K562 (cell line): ENCODE data around the gene ANXA3. TPM values are rescaled to one million over a fixed set of nuclear protein-coding genes. Genes with fewer than 3 reads are reported as not detected.

ENCODE experiments used
- BHLHE40 ChIP-seq: IDR thresholded peaks from 2 replicates; pipeline ENCODE4 v1.6.1; 2011; ENCODE audit warnings: low read length, improper control_type of control experiment
- HMGN3 ChIP-seq: IDR thresholded peaks from 2 replicates; pipeline ENCODE4 v1.6.1; 2011; ENCODE audit warnings: borderline replicate concordance, low read depth, mild to moderate bottlenecking, mixed read lengths, low read length; ENCODE audit not compliant: insufficient read length; ENCODE audit errors: extremely low read depth
- MAFF ChIP-seq: IDR thresholded peaks from 2 replicates; pipeline ENCODE4 v1.6.1; 2012; ENCODE audit warnings: low read length, improper control_type of control experiment
- MBD1 ChIP-seq: fragments of 250-450 bp; sonication (Bioruptor Pico); IDR thresholded peaks from 2 replicates; pipeline ENCODE4 v1.8.0; 2022; ENCODE audit warnings: inconsistent platforms
- MYC ChIP-seq, 2 experiments: fragments of 250-450 bp in 1 of 2; sonication (Bioruptor Pico) in 1 of 2; IDR thresholded peaks; 2 replicates each; pipeline versions ENCODE4 v1.5.1 to v1.6.1; 2012 to 2021; ENCODE audit warnings: low read depth in 2 of 2, borderline replicate concordance in 1 of 2, improper control_type of control experiment in 1 of 2, low read length in 1 of 2, mild to moderate bottlenecking in 1 of 2, moderate library complexity in 1 of 2
- NFE2 ChIP-seq: IDR thresholded peaks from 2 replicates; pipeline ENCODE4 v1.6.1; 2014; ENCODE audit warnings: antibody characterized with exemption, low read depth
- PRPF4 ChIP-seq: fragments of 200-400 bp; formaldehyde crosslinking; IDR thresholded peaks from one replicate; pipeline ENCODE4 v1.6.1; 2017; ENCODE audit warnings: low read length, low read depth, mild to moderate bottlenecking; ENCODE audit not compliant: insufficient read depth, poor library complexity, severe bottlenecking
- RCOR1 ChIP-seq, 2 experiments: IDR thresholded peaks; 2 replicates each; pipeline ENCODE4 v1.6.1; 2012; ENCODE audit warnings: low read depth in 2 of 2, low read length in 2 of 2, borderline replicate concordance in 1 of 2, improper control_type of control experiment in 1 of 2
- ZNF184 ChIP-seq: sonication (generic); formaldehyde crosslinking; IDR thresholded peaks from 2 replicates; pipeline ENCODE4 v1.5.0; 2020; ENCODE audit warnings: missing genetic modification reagents
- polyA plus RNA-seq, 8 experiments: library from polyadenylated mRNA; depleted of rRNA in 4 of 8; stranded (reverse) in 5 of 8; unstranded in 3 of 8; fragments of >200 nt; fragmentation: Nextera tagmentation in 2 of 8; fragmentation: Illumina TruSeq in 1 of 8; extraction: Ambion mirVana in 2 of 8; extraction: Trizol in 1 of 8; gene quantifications; 2 replicates each; pipeline versions ENCODE4 v1.2.1 to v1.2.3, GENCODE V29; 2011 to 2014; ENCODE audit warnings: inconsistent platforms in 1 of 8, missing spikeins in 1 of 8
- total RNA-seq, 7 experiments: library from RNA; depleted of rRNA in 6 of 7; stranded (reverse); fragments of >200 nt in 6 of 7; fragmentation: Illumina TruSeq in 2 of 7; extraction: Trizol in 2 of 7; gene quantifications; 2 replicates each; pipeline versions ENCODE4 v1.2.1 to v1.2.3, GENCODE V29; 2011 to 2021; ENCODE audit warnings: low replicate concordance in 1 of 7
- TF ChIP-seq, protein P1 (sequence below): fragments of 450-650 bp; IDR thresholded peaks from 2 replicates; pipeline ENCODE4 v1.6.1; 2017; ENCODE audit warnings: antibody characterized with exemption, mild to moderate bottlenecking
- TF ChIP-seq, protein P2 (sequence below), 2 experiments: fragments of 450-650 bp; conservative IDR thresholded peaks; 2 replicates each; pipeline ENCODE4 v1.6.1; 2017; ENCODE audit warnings: mild to moderate bottlenecking in 2 of 2, moderate library complexity in 2 of 2
- TF ChIP-seq, protein P3 (sequence below), 3 experiments: fragments of 200-800 bp in 1 of 3; fragments of 250-450 bp in 1 of 3; fragments of 450-650 bp in 1 of 3; sonication (Bioruptor Pico) in 1 of 3; sonication (Bioruptor generic) in 1 of 3; formaldehyde crosslinking in 1 of 3; IDR thresholded peaks; 2 replicates each; pipeline versions ENCODE4 v1.6.1 to v1.8.0; 2016 to 2022; ENCODE audit warnings: mild to moderate bottlenecking in 2 of 3, missing genetic modification characterization in 2 of 3, missing compliant biosample characterization in 1 of 3, moderate library complexity in 1 of 3

ANXA3 gene
- total and polyA plus RNA-seq, 9 of the 15 experiments (the other 6 are each of a cell fraction or from before 2014, with no cell fraction given), result 6.3 to 15.5 (median 9.8) TPM

DNA sequence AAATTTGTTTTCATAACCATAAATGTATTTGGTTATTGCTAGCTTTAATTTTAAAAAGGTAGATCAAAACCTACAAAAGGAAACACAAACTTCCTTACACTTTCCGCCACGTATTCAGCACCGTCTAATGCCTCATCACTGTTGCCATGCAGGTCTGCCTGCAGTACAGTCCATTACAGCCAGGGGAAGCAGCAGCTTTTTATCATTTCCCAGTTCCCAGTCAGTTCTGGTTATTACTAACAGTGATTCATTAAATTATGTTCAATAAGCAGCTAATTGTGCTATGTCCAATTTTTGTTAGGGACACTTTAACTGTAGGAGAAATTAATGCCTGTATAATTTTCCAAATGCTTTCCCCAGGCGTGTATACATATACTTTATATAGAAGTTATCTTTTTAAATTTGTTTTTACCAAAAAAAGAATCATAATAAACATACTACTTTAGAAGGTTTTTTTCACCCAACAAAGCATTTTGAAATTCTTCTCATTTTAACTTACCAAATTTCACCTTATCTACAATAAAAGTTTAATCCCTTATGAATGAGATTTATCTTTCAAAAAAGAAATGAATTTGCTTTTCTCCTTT is 93.3 kb downstream of the ANXA3 start (continued):
- TF ChIP-seq, protein P1, sequence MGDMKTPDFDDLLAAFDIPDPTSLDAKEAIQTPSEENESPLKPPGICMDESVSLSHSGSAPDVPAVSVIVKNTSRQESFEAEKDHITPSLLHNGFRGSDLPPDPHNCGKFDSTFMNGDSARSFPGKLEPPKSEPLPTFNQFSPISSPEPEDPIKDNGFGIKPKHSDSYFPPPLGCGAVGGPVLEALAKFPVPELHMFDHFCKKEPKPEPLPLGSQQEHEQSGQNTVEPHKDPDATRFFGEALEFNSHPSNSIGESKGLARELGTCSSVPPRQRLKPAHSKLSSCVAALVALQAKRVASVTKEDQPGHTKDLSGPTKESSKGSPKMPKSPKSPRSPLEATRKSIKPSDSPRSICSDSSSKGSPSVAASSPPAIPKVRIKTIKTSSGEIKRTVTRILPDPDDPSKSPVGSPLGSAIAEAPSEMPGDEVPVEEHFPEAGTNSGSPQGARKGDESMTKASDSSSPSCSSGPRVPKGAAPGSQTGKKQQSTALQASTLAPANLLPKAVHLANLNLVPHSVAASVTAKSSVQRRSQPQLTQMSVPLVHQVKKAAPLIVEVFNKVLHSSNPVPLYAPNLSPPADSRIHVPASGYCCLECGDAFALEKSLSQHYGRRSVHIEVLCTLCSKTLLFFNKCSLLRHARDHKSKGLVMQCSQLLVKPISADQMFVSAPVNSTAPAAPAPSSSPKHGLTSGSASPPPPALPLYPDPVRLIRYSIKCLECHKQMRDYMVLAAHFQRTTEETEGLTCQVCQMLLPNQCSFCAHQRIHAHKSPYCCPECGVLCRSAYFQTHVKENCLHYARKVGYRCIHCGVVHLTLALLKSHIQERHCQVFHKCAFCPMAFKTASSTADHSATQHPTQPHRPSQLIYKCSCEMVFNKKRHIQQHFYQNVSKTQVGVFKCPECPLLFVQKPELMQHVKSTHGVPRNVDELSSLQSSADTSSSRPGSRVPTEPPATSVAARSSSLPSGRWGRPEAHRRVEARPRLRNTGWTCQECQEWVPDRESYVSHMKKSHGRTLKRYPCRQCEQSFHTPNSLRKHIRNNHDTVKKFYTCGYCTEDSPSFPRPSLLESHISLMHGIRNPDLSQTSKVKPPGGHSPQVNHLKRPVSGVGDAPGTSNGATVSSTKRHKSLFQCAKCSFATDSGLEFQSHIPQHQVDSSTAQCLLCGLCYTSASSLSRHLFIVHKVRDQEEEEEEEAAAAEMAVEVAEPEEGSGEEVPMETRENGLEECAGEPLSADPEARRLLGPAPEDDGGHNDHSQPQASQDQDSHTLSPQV, result peak; percentile 45; the same call in 1 of the 2 replicates
- TF ChIP-seq NFE2 (peak; percentile 75), PRPF4 (no peak), RCOR1 (IDR thresholded peaks at IDR 0.05; ENCODE audit: borderline replicate concordance in 1 of 2, low read depth in 2 of 2, low read length in 2 of 2) (peak; percentile 52 to 72; a peak in 3 of 4 replicates), BHLHE40 (no peak), MYC (IDR thresholded peaks at IDR 0.05; ENCODE audit: low read depth, low read length) (no peak), MYC (CRISPR knock-in tag; IDR thresholded peaks at IDR 0.05; ENCODE audit: borderline replicate concordance, low read depth) (no peak), MBD1 (CRISPR knock-in tag) (no peak), HMGN3 (no peak), ZNF184 (no peak), MAFF (0 out of 2 replicates have a peak, but pooled peaks have one; percentile 12)
- TF ChIP-seq, protein P2, sequence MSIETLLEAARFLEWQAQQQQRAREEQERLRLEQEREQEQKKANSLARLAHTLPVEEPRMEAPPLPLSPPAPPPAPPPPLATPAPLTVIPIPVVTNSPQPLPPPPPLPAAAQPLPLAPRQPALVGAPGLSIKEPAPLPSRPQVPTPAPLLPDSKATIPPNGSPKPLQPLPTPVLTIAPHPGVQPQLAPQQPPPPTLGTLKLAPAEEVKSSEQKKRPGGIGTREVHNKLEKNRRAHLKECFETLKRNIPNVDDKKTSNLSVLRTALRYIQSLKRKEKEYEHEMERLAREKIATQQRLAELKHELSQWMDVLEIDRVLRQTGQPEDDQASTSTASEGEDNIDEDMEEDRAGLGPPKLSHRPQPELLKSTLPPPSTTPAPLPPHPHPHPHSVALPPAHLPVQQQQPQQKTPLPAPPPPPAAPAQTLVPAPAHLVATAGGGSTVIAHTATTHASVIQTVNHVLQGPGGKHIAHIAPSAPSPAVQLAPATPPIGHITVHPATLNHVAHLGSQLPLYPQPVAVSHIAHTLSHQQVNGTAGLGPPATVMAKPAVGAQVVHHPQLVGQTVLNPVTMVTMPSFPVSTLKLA (conservative IDR thresholded peaks at IDR 0.05), result no peak
- TF ChIP-seq, protein P3, sequence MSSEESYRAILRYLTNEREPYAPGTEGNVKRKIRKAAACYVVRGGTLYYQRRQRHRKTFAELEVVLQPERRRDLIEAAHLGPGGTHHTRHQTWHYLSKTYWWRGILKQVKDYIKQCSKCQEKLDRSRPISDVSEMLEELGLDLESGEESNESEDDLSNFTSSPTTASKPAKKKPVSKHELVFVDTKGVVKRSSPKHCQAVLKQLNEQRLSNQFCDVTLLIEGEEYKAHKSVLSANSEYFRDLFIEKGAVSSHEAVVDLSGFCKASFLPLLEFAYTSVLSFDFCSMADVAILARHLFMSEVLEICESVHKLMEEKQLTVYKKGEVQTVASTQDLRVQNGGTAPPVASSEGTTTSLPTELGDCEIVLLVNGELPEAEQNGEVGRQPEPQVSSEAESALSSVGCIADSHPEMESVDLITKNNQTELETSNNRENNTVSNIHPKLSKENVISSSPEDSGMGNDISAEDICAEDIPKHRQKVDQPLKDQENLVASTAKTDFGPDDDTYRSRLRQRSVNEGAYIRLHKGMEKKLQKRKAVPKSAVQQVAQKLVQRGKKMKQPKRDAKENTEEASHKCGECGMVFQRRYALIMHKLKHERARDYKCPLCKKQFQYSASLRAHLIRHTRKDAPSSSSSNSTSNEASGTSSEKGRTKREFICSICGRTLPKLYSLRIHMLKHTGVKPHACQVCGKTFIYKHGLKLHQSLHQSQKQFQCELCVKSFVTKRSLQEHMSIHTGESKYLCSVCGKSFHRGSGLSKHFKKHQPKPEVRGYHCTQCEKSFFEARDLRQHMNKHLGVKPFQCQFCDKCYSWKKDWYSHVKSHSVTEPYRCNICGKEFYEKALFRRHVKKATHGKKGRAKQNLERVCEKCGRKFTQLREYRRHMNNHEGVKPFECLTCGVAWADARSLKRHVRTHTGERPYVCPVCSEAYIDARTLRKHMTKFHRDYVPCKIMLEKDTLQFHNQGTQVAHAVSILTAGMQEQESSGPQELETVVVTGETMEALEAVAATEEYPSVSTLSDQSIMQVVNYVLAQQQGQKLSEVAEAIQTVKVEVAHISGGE (CRISPR knock-in tag; IDR thresholded peaks at IDR 0.05), result no peak
